A549 (cell line): ENCODE results near the gene NYAP2.

Source experiments
- TF ChIP-seq, protein P1 (sequence below): fragments of 200-600 bp; sonication (generic); IDR thresholded peaks from 2 replicates; pipeline ENCODE4 v1.6.1; 2016; ENCODE audit warnings: antibody characterized with exemption, mild to moderate bottlenecking, moderate library complexity
- TF ChIP-seq, protein P2 (sequence below): fragments of >200 bp; sonication (Bioruptor Twin); formaldehyde crosslinking; IDR thresholded peaks from 3 replicates; pipeline ENCODE4 v1.5.1; 2016

DNA sequence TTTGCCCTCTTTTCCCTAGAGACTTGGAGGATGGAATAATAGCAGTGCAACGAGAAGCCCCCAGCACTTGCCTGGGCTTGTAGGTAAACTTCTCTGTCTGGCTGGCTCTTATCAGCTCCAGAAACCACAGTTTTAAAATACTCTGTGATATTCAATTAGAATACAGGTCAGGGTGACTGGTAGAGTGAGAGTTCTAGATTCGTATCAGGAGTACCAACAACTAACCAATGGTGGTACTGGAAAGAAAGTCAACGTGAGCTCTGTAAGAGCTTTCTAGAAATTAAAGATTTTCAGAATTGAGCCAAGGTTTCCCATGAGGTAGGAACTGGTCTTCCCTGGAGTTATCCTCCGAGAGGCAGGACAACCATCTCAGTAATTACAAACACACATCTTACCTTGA, 216.9 kb downstream of the NYAP2 start:
- TF ChIP-seq, protein P1, sequence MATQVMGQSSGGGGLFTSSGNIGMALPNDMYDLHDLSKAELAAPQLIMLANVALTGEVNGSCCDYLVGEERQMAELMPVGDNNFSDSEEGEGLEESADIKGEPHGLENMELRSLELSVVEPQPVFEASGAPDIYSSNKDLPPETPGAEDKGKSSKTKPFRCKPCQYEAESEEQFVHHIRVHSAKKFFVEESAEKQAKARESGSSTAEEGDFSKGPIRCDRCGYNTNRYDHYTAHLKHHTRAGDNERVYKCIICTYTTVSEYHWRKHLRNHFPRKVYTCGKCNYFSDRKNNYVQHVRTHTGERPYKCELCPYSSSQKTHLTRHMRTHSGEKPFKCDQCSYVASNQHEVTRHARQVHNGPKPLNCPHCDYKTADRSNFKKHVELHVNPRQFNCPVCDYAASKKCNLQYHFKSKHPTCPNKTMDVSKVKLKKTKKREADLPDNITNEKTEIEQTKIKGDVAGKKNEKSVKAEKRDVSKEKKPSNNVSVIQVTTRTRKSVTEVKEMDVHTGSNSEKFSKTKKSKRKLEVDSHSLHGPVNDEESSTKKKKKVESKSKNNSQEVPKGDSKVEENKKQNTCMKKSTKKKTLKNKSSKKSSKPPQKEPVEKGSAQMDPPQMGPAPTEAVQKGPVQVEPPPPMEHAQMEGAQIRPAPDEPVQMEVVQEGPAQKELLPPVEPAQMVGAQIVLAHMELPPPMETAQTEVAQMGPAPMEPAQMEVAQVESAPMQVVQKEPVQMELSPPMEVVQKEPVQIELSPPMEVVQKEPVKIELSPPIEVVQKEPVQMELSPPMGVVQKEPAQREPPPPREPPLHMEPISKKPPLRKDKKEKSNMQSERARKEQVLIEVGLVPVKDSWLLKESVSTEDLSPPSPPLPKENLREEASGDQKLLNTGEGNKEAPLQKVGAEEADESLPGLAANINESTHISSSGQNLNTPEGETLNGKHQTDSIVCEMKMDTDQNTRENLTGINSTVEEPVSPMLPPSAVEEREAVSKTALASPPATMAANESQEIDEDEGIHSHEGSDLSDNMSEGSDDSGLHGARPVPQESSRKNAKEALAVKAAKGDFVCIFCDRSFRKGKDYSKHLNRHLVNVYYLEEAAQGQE = no peak
- TF ChIP-seq, protein P2, sequence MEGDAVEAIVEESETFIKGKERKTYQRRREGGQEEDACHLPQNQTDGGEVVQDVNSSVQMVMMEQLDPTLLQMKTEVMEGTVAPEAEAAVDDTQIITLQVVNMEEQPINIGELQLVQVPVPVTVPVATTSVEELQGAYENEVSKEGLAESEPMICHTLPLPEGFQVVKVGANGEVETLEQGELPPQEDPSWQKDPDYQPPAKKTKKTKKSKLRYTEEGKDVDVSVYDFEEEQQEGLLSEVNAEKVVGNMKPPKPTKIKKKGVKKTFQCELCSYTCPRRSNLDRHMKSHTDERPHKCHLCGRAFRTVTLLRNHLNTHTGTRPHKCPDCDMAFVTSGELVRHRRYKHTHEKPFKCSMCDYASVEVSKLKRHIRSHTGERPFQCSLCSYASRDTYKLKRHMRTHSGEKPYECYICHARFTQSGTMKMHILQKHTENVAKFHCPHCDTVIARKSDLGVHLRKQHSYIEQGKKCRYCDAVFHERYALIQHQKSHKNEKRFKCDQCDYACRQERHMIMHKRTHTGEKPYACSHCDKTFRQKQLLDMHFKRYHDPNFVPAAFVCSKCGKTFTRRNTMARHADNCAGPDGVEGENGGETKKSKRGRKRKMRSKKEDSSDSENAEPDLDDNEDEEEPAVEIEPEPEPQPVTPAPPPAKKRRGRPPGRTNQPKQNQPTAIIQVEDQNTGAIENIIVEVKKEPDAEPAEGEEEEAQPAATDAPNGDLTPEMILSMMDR = no peak
